GM18861 (cell line): ENCODE data around the gene TRPM2.
A peak's percentile ranks its signal among the peaks of the same experiment; 100 is the strongest.
"Not testable (repeated sequence)": the region's sequence is repeated elsewhere in the genome, so short reads cannot be mapped to it uniquely, and the experiment has no call there.

Source experiments
- ATAC-seq: cut with Tn5 transposase; IDR thresholded peaks from one replicate; pipeline ENCODE4 v1.9.1; 2021; ENCODE audit not compliant: unreplicated experiment

Gene TRPM2

GRCh38 chr21:44333509-44334328 lies 19.7 kb upstream of the TRPM2 start:
- no peak for ATAC-seq

- ATAC-seq, result no peak
These were observed 18.9 kb upstream of the TRPM2 start for GRCh38 chr21:44334329-44335030.

DNA sequence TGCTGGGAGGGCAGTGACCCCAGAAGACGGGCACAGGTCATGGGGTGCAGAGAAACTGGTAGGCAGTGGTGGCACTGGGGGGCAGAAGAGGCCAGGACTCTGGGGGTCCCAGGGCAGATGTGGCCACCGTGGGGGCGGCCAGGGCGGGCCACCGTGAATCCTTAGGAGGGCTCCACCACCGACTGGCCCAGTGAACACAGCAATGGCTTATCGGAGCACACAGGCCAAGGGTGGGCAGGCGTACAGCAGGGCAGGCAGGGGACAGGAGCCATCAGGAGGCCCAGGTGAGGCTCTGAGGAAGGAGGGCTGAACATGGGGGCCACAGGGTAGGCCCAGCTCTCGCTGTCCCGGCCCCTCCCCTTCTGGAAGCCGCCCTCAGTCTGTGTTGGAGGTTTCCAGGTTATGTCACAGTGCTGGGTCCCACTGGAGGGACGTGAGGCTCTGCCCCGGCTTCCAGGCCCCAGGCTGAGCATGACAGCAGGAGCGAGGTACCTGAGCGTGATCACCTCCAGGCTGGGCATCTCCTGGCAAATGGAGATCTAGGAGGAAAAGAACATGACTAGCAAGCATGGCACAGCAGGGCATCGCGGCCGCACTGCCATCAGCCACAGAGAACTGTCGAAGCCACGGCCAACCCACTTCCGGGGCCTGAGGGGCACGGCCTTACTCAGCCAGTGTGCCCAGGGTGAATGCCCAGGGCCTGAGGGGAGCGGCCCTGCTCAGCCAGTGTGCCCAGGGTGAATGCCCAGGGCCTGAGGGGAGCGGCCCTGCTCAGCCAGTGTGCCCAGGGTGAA lies 18.0 kb upstream of the TRPM2 start:
- no peak for ATAC-seq

DNA sequence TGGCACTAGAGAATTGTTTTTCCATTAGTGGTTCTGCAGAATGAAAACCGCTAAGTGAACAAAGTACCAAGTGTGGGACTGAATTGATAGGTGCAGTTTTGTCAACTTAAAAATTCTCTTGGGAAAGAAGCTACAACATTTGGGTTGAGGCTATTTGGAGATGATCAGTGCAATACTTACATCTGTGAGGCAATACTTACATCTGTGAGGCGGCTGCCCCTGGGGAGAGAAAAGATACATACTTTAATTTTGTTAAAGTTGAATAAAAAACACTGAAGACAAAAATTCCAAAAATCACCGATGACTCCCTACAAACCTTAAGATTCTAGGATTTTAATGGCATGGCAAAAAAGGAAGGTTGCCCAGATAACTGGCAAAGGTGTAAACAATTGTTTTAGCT lies 16.0 kb upstream of the TRPM2 start:
- no peak for ATAC-seq

DNA sequence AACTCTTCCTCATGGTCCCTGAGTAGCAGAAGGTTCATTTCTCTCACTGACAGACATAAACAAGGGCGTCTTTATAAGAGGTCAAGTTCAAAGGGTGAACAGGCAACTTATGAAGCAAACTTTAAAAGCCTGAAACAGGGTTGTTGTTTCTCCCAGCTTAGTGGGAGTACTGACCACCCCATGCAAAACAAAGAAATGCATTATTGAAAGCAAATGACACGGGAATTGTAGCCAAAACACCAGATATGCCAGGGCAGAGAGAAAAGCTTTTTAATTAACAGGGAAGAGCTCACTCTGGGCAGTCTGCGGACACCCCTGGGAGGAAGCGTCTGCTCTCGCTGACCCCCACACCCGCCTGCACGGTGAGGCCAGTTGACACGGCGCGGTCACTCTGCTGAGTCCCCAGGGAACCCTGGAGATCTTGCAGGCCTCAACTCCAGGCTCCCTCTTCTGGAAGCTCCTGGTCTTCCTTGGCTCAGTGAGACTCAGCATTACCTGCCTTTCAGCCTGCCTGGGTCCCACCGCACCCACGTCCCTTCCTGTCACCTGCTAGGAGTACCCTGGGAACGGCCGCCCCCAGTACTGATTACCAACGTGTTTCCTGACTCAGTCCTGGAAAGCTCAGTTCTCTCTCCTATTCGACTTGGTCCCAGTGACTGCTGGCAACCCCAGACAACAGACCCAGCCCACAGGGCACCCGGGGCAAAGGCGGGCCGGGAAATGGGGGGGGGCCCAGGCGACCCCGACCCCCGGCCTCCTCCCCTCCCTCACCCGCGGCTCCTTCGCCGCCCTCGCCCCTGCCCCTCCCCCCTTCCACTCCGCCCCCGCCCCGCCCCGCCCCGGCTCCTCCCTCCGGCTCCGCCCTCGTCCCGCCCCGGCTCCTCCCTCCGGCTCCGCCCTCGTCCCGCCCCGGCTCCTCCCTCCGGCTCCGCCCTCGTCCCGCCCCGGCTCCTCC lies 15.2 kb upstream of the TRPM2 start:
- no peak for ATAC-seq

DNA sequence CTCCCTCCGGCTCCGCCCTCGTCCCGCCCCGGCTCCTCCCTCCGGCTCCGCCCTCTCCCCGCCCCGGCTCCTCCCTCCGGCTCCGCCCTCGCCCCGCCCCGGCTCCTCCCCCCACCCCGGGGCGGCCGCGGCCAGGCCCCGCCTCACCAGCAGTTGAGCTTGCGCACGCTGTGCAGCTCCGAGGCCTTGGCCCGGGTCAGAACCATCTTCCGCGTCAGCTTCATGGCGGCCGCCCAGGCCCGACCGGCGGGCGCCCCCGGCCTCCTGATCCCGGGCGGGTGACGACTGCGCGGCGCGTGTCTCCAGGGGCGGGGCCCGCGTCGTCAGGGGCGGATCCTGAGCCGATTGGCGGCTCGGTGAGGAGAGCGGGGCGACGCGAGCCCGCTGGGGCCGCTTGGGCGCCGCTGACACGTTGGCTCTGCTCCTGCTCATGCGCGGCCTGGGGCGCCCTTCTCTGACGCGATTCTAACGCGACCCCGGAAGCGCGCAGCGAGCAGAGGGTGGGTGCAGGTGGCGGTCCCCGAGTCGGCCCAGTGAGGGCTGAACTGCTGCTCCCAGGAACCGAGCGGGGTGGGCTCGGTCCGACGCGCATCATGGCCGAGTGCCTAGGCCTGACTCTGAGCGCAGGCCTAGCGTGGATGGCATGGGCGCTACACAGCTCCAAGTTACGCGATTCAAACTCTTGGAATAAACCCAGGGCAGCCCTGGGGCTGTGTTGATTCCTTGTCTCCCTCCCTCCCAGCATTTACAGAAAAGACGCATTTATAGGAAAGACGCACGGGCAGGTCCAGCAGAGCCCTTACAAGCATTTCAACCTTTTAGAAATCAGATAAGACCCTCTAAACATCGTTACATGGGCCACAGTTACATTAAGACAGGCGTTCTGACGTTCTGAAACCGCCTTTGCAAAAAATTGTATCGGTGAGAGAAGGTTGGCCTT lies 14.2 kb upstream of the TRPM2 start, which contains the start of gene CFAP410:
TSS of gene CFAP410 (minus strand) at position 420 of the 940 bp plus-strand sequence. CDS start at position 224, 196 bp downstream.
- ATAC-seq, result peak; percentile 80

- not testable (repeated sequence) for ATAC-seq
These were observed 11.5 kb upstream of the TRPM2 start for GRCh38 chr21:44341726-44342458.

DNA sequence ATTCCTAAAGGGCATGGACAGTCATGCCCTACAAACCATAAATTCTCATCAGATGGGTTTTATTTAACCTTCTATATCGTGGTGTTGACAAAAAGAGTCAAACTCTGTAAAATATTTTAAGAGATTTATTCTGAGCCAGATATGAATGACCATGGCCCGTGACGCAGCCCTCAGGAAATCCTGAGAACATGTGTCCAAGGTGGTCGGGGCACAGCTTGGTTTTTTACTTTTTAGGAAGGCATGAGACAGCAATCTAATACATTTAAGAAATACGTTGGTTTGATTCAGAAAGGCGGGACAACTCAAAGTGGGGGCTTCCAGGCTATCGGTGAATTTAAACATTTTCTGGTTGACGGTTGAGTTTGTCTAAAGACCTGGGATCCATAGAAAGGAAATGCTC lies 10.4 kb upstream of the TRPM2 start:
- ATAC-seq, result not testable (repeated sequence)

GRCh38 chr21:44344541-44345183 lies 8.8 kb upstream of the TRPM2 start:
- no peak for ATAC-seq

- ATAC-seq, result no peak
These were observed 7.9 kb upstream of the TRPM2 start for GRCh38 chr21:44345495-44345894.

GRCh38 chr21:44347911-44348451 lies 5.4 kb upstream of the TRPM2 start:
- ATAC-seq, result no peak

- no peak for ATAC-seq
These were observed 4.6 kb upstream of the TRPM2 start for GRCh38 chr21:44348861-44349260.

DNA sequence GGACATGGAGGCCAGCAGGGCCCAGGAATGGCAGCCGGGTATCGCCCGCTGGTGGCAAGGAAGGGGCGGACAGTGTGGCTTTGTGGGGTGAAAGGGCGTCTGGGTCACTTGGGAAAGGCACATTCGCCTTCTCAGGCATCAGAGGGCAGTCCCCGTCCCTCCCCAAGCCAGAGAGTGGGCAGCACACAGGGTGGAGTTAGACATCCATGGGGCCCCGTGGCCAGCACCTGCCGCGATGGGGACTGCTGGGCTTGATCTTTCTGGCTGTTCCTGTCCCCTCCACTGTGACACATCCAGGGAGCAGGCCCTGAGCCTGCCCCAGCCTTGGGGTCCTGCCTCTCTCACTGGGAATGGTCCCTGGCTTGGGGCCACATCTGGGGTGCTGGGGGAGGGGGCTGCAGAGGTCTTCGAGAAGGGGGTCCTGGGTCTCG lies 4.0 kb upstream of the TRPM2 start:
- ATAC-seq, result no peak

DNA sequence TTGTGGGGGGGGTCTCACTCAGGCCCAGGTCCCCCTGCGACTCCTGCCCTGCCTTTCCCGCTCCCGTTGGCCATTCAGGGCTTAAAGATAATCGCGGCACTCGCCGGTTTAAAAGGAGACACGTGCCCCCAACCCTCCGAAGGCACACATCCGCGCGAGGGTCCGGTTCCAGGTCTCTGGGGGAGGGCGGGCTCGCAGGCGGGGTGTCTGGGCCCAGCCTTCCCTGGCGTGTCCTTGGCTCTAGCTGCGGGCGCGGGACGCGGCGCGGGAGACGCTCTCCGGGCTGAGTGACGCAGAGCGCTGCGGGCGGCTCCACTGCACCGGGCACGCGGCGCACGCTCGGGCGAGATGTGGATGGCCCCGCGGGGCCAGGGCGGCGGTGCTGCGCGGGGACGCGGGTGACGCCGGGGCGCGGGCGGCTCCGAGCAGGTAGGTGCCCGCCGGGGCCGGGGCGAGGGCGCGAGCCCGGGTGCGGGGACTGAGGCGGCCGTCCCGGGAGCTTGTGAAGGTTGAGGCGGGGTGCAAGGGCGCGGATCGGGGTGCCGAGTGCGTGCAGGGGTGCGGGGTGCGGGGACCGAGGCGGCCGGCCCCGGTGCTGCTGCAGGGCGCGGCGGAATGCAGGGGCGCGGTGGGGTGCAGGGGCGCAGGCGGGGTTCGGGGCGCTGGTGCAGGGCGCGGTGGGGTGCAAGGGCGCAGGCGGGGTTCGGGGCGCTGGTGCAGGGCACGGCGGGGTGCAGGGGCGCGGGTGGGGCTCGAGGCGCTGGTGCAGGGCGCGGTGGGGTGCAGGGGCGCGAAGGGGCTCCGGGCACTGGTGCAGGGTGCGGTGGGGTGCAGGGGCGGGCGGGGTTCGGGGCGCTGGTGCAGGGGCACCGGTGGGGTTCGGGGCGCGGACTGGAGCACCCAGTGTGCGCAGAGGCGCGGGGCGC lies 3.3 kb upstream of the TRPM2 start:
- ATAC-seq, result no peak

- ATAC-seq, result no peak
These were observed 2.5 kb upstream of the TRPM2 start for GRCh38 chr21:44350773-44351481.
